ENCODE data around the gene EML5.

Gene EML5

GRCh38 chr14:88599326-88599725 lies 193.4 kb downstream of the EML5 start:
- TF ChIP-seq CTCF (IDR thresholded peaks at IDR 0.05; ENCODE audit: low read depth, low read length): no peak
- no peak overlapping the region for H3K4me3 ChIP-seq (ENCODE audit: low read depth, low read length)

- no peak for TF ChIP-seq CTCF (IDR thresholded peaks at IDR 0.05; ENCODE audit: low read depth, low read length)
- H3K4me3 ChIP-seq (ENCODE audit: low read depth, low read length): no peak overlapping the region
Observed at GRCh38 chr14:88598097-88598675, 194.6 kb downstream of the EML5 start.

DNA sequence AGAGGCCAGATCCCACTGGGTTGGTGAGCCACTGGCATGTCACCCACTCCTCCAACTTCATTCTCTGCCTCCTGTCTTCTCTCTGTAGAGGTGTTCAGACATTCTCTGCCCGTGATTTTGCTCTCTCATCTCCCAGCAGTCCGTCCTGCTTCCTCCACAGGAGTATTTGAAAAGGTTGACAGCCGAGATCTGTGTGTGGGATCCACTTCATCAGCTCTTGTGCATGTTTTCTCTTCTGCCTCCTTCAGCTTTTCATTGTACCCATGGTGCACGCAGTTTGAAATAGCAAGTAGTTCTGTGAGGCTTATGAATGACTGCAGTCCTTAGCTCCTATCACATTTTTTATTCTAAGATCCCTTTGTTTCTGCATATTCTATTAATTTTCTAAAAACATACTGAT lies 195.2 kb downstream of the EML5 start:
- TF ChIP-seq CTCF (IDR thresholded peaks at IDR 0.05; ENCODE audit: low read depth, low read length): no peak
- H3K4me3 ChIP-seq (ENCODE audit: low read depth, low read length): no peak overlapping the region

- no peak overlapping the region for H3K4me3 ChIP-seq (ENCODE audit: low read depth, low read length)
- TF ChIP-seq CTCF (IDR thresholded peaks at IDR 0.05; ENCODE audit: low read depth, low read length): no peak
Observed at GRCh38 chr14:88597038-88597437, 195.7 kb downstream of the EML5 start.

GRCh38 chr14:88592031-88592430 lies 200.7 kb downstream of the EML5 start:
- H3K4me3 ChIP-seq (ENCODE audit: low read depth, low read length): no peak overlapping the region
- TF ChIP-seq CTCF (IDR thresholded peaks at IDR 0.05; ENCODE audit: low read depth, low read length): no peak

GRCh38 chr14:88590173-88590572 lies 202.6 kb downstream of the EML5 start:
- no peak overlapping the region for H3K4me3 ChIP-seq (ENCODE audit: low read depth, low read length)
- no peak for TF ChIP-seq CTCF (IDR thresholded peaks at IDR 0.05; ENCODE audit: low read depth, low read length)

- H3K4me3 ChIP-seq (ENCODE audit: low read depth, low read length): no peak overlapping the region
- no peak for TF ChIP-seq CTCF (IDR thresholded peaks at IDR 0.05; ENCODE audit: low read depth, low read length)
Observed at GRCh38 chr14:88588081-88588480, 204.7 kb downstream of the EML5 start.

Data from WI38 (cell line).